Mesendoderm (in vitro differentiated cells): ENCODE results near the gene SGK2.

ENCODE experiments used
- DNase-seq: peaks from one replicate; pipeline ENCODE4 v3.0.0; 2013
- H2AK5ac ChIP-seq: 2 replicates; pipeline ENCODE4 v1.6.1; 2013; ENCODE audit warnings: low read length, inconsistent platforms
- H2BK120ac ChIP-seq: 2 replicates; pipeline ENCODE4 v1.6.1; 2013; ENCODE audit warnings: low read depth, mild to moderate bottlenecking, low read length, moderate library complexity, mixed read lengths
- H2BK15ac ChIP-seq: replicated peaks from 2 replicates; pipeline ENCODE4 v1.6.1; 2013; ENCODE audit warnings: low read depth, mild to moderate bottlenecking, moderate library complexity
- H2BK5ac ChIP-seq: 2 replicates; pipeline ENCODE4 v1.6.1; 2013; ENCODE audit warnings: low read length, inconsistent platforms
- H3K18ac ChIP-seq: 2 replicates; pipeline ENCODE4 v1.6.1; 2013; ENCODE audit warnings: mild to moderate bottlenecking, low read length, mixed read lengths
- H3K23ac ChIP-seq: one replicate; pipeline ENCODE4 v1.6.1; 2013; ENCODE audit warnings: low read length
- H3K27ac ChIP-seq: 2 replicates; pipeline ENCODE4 v1.5.1; 2013; ENCODE audit warnings: low read depth, mild to moderate bottlenecking, inconsistent platforms, low read length, moderate library complexity
- H3K27me3 ChIP-seq: 2 replicates; pipeline ENCODE4 v1.6.1; 2013; ENCODE audit warnings: low read length, control low read depth, mild to moderate bottlenecking, inconsistent platforms; ENCODE audit not compliant: insufficient read depth, poor library complexity
- H3K36me3 ChIP-seq: 2 replicates; pipeline ENCODE4 v1.6.1; 2013; ENCODE audit warnings: low read length, inconsistent platforms; ENCODE audit not compliant: control insufficient read depth, insufficient read depth
- H3K4ac ChIP-seq: one replicate; pipeline ENCODE4 v1.6.1; 2013; ENCODE audit warnings: low read depth, mild to moderate bottlenecking, low read length, moderate library complexity
- H3K4me1 ChIP-seq: 2 replicates; pipeline ENCODE4 v1.6.1; 2013; ENCODE audit warnings: low read depth, low read length, inconsistent platforms; ENCODE audit not compliant: control insufficient read depth
- H3K4me2 ChIP-seq: 2 replicates; pipeline ENCODE4 v1.6.1; 2013; ENCODE audit warnings: low read length
- H3K4me3 ChIP-seq: 2 replicates; pipeline ENCODE4 v1.5.1; 2013; ENCODE audit warnings: mild to moderate bottlenecking, low read length
- H3K56ac ChIP-seq: one replicate; pipeline ENCODE4 v1.6.1; 2013; ENCODE audit warnings: low read length
- H3K79me1 ChIP-seq: 2 replicates; pipeline ENCODE4 v1.6.1; 2013; ENCODE audit warnings: low read length, inconsistent platforms
- H3K79me2 ChIP-seq: 2 replicates; pipeline ENCODE4 v1.6.1; 2013; ENCODE audit warnings: mild to moderate bottlenecking, low read length; ENCODE audit not compliant: control insufficient read depth, insufficient read depth
- H3K9ac ChIP-seq: 2 replicates; pipeline ENCODE4 v1.6.1; 2013; ENCODE audit warnings: low read length, inconsistent platforms
- H4K5ac ChIP-seq: one replicate; pipeline ENCODE4 v1.6.1; 2013; ENCODE audit warnings: low read length
- H4K8ac ChIP-seq: one replicate; pipeline ENCODE4 v1.6.1; 2013; ENCODE audit warnings: low read depth, mild to moderate bottlenecking, control low read depth, low read length, moderate library complexity
- WGBS: extraction: QIAGEN DNeasy Blood & Tissue Kit; methylation state at CpG from one replicate; pipeline ENCODE4 v1.1.7; 2013; ENCODE audit warnings: low lambda C conversion rate, missing lambda C conversion rate; ENCODE audit not compliant: insufficient coverage; ENCODE audit errors: extremely low coverage; 5-methylcytosine and 5-hydroxymethylcytosine counted together

The SGK2 gene

DNA sequence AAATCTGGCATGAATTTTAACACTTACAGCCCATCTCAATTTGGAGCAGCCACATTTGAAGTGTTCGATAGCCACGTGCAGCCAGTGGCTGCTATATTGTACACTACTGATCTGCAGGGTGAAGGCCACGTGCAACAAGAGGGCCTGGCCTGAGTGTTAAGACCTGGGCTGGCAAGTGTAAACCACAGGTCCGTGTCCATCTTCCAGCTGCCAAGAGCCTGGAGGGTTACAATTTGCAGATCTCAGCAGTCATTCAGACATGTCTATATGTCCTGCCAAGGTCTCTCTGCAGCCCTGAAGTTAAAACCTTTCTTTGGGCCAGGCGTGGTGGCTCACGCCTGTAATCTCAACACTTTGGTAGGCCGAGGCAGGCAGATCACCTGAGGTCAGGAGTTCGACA is 14.1 kb downstream of the SGK2 start:
- no peak overlapping the region for H2BK15ac ChIP-seq
- no peak overlapping the region for H3K56ac ChIP-seq
- no peak overlapping the region for H3K4me3 ChIP-seq
- H2BK120ac ChIP-seq = no peak overlapping the region
- H4K5ac ChIP-seq = no peak overlapping the region
- H3K79me1 ChIP-seq = no peaks in the 10 kb centered on the region
- no CpG with 5 or more reads among the region's 8 CpGs for WGBS
- H3K4me1 ChIP-seq = no peaks in the 10 kb centered on the region
- H4K8ac ChIP-seq = no peak overlapping the region
- no peak overlapping the region for H3K9ac ChIP-seq
- no peaks in the 10 kb centered on the region for H3K27me3 ChIP-seq
- no peak overlapping the region for H2BK5ac ChIP-seq
- no peak overlapping the region for H2AK5ac ChIP-seq
- no peak for DNase-seq
- no peak overlapping the region for H3K23ac ChIP-seq
- H3K36me3 ChIP-seq = no peaks in the 10 kb centered on the region
- no peak overlapping the region for H3K27ac ChIP-seq
- no peak overlapping the region for H3K18ac ChIP-seq
- no peaks in the 10 kb centered on the region for H3K79me2 ChIP-seq
- H3K4ac ChIP-seq = no peak overlapping the region
- H3K4me2 ChIP-seq = no peak overlapping the region

DNA sequence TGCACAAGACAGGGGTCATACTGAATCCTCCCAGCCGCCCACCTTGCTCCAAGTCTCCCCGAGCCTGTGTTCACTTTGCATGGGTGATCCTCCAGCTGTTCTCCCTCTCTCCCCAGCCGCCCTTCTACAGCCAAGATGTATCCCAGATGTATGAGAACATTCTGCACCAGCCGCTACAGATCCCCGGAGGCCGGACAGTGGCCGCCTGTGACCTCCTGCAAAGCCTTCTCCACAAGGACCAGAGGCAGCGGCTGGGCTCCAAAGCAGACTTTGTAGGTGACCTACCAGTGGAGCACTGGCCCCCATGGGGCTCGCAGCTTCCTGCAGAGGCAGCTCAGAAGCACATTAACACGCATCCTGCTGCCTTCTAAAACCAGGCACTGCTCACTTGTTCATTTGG is 17.3 kb downstream of the SGK2 start:
- Histone ChIP-seq H3K4me3 (no peak overlapping the region), H2BK5ac (no peak overlapping the region), H3K27ac (no peak overlapping the region), H2BK15ac (no peak overlapping the region), H3K9ac (no peak overlapping the region), H3K4me2 (no peak overlapping the region), H4K8ac (no peak overlapping the region), H2AK5ac (no peak overlapping the region), H3K27me3 (no peaks in the 10 kb centered on the region), H3K56ac (no peak overlapping the region), H3K79me2 (no peaks in the 10 kb centered on the region), H3K4me1 (no peaks in the 10 kb centered on the region), H2BK120ac (no peak overlapping the region), H3K4ac (no peak overlapping the region), H3K18ac (no peak overlapping the region), H3K23ac (no peak overlapping the region), H4K5ac (no peak overlapping the region), H3K36me3 (no peaks in the 10 kb centered on the region), H3K79me1 (no peaks in the 10 kb centered on the region)
- DNase-seq = no peak
- WGBS = no CpG with 5 or more reads among the region's 10 CpGs

DNA sequence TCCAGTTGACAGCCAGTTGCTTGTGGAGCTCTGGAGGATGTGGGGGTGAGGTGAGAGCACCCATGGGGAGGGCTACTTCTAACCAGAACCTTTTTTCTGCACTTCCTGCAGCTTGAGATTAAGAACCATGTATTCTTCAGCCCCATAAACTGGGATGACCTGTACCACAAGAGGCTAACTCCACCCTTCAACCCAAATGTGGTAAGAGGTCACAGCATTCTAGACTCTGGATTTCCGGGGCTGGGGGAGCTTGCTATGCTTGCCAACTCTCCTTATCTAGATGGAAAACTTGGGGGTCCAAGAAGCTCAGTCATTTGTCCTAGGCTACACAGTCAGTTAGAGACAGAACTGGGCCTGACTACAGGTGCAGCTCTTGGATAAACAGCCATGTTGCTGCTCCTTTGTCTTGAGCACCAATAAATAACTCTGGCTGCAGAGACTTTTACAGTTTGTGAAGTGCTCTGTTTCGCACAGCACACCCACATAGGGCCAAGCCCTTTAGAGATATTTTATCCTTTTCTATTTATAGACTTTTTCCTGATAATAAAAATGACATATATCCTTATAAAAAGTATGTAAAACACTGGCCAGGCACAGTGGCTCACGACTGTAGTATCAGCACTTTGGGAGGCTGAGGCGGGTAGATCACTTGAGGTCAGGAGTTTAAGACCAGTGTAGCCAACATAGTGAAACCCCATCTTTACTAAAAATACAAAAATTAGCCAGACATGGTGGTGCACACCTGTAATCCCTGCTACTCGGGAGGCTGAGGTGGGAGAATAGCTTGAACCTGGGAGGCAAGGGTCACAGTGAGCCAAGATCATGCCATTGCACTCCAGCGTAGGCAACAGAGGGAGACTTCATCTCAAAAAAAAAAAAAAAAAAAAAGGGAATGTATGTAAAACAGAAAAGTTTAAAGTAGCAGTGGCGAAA is 21.3 kb downstream of the SGK2 start:
- Histone ChIP-seq H4K8ac (no peak overlapping the region), H3K79me1 (no peaks in the 10 kb centered on the region)

DNA sequence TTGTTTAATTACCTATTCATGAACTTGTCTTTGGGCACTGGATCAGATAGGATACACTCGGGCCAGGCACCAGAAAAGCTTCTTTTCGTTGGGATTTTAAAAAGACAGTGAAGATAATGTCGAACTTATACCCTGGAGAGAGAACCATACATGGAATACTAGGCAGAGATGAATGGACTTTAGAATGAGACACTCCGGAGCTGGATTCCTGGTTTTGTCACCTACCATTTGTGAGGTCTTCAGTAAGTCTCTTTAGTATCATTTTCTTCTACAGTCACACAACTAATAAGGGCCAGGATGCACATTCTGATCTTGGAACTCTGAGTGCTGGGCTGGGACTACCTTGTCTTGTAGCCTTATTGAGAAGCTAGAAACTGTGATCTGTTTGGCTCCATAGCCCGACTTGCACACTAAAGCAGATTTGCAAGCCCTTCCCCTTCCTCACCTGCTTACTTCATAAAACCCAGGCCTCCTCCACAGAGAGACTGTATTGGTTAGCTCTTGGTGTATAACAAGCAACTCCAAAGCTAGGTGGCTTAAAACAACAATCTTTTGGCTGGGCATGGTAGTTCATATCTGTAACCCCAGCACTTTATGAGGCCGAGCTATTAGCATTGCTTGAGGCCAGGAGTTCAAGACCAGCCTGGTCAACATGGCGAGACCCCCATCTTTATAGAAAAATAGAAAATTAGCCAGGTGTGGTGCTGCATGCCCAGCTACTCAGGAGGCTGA is 24.5 kb downstream of the SGK2 start:
- Histone ChIP-seq H3K4me1 (no peaks in the 10 kb centered on the region), H2BK15ac (no peak overlapping the region), H2AK5ac (no peak overlapping the region), H3K9ac (no peak overlapping the region), H4K8ac (no peak overlapping the region), H3K79me1 (no peaks in the 10 kb centered on the region), H3K79me2 (no peaks in the 10 kb centered on the region), H2BK5ac (no peak overlapping the region), H3K23ac (no peak overlapping the region), H3K4me3 (no peak overlapping the region), H3K4me2 (no peak overlapping the region), H2BK120ac (no peak overlapping the region), H3K27me3 (no peaks in the 10 kb centered on the region), H3K27ac (no peak overlapping the region), H3K36me3 (no peaks in the 10 kb centered on the region), H4K5ac (no peak overlapping the region), H3K4ac (no peak overlapping the region), H3K56ac (no peak overlapping the region), H3K18ac (no peak overlapping the region)
- DNase-seq = no peak
- WGBS = no CpG with 5 or more reads among the region's 7 CpGs

More for the DNA sequence above, 21.3 kb downstream of the SGK2 start:
- WGBS = no CpG with 5 or more reads among the region's 7 CpGs
- H3K27me3 ChIP-seq = no peaks in the 10 kb centered on the region
- no peak overlapping the region for H3K23ac ChIP-seq
- H3K56ac ChIP-seq = no peak overlapping the region
- no peak overlapping the region for H3K4ac ChIP-seq
- no peak overlapping the region for H3K18ac ChIP-seq
- no peak for DNase-seq
- H3K4me1 ChIP-seq = no peaks in the 10 kb centered on the region
- no peaks in the 10 kb centered on the region for H3K79me2 ChIP-seq
- H2BK120ac ChIP-seq = no peak overlapping the region
- H3K9ac ChIP-seq = no peak overlapping the region
- no peak overlapping the region for H3K4me3 ChIP-seq
- H3K4me2 ChIP-seq = no peak overlapping the region
- no peak overlapping the region for H4K5ac ChIP-seq
- H3K36me3 ChIP-seq = no peaks in the 10 kb centered on the region
- H2AK5ac ChIP-seq = no peak overlapping the region
- H3K27ac ChIP-seq = no peak overlapping the region
- no peak overlapping the region for H2BK5ac ChIP-seq
- no peak overlapping the region for H2BK15ac ChIP-seq

DNA sequence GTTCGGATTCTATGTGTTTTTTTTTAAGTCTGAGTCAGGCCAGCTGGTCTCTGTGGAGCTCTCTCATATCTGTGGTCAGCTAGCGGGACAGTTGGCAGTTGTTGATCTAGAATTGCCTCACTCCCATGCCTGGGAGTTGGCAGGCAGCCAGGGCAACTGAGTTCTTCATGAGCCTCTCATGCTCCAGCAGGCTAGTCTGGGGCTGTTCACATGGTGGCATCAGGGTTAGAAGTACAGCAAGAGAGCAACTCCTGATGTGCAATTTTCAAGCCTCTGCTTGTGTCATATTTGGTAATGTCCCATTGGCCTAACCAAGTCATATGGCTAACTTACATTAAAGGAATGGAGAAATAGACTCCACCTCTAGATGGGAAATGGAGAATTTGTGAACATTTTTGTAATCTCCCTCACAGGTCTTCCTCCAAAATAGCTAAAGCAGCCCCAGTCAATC is 25.2 kb downstream of the SGK2 start:
- H3K36me3 ChIP-seq = no peaks in the 10 kb centered on the region
- no peaks in the 10 kb centered on the region for H3K4me1 ChIP-seq
- no peak overlapping the region for H3K56ac ChIP-seq
- H3K27me3 ChIP-seq = no peaks in the 10 kb centered on the region
- no peak overlapping the region for H3K18ac ChIP-seq
- no peak overlapping the region for H2BK15ac ChIP-seq
- no peak overlapping the region for H2AK5ac ChIP-seq
- no peak overlapping the region for H2BK5ac ChIP-seq
- H3K4me2 ChIP-seq = no peak overlapping the region
- no peak overlapping the region for H2BK120ac ChIP-seq
- no peak overlapping the region for H3K27ac ChIP-seq
- H4K8ac ChIP-seq = no peak overlapping the region
- H3K79me1 ChIP-seq = no peaks in the 10 kb centered on the region
- H3K79me2 ChIP-seq = no peaks in the 10 kb centered on the region
- no peak for DNase-seq
- no peak overlapping the region for H4K5ac ChIP-seq
- H3K4me3 ChIP-seq = no peak overlapping the region
- H3K4ac ChIP-seq = no peak overlapping the region
- no CpG with 5 or more reads among the region's 2 CpGs for WGBS
- H3K23ac ChIP-seq = no peak overlapping the region
- no peak overlapping the region for H3K9ac ChIP-seq
